ENCODE data around the gene NEURL1.

DNA sequence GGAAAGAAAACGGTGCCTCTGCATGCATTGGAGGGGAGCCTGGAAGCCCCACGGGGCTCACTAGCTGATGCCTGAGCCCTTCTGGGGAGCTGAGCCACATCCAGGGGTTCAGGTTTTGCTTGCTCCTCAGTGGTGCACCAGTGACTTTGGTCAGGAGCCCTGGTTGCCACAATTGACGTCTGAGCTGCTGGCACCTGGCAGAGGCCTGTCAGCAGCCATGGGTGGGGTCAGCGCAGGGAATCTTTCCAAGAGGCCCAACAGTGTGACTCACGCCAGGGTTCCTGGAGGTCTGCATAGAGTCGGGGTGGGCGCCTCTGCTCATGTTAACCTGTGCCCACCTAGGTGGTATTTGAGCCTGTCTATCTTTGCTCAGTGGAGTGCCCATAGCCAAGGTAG, 138.7 kb downstream of the NEURL1 start:
- TF ChIP-seq CTCF (IDR thresholded peaks at IDR 0.05) (no peak), POLR2A (IDR thresholded peaks at IDR 0.05) (no peak), EP300 (IDR thresholded peaks at IDR 0.05) (no peak)

Measured in ovary (tissue), 3 donors.